Activated CD4-positive, alpha-beta T cell treated with anti-CD3 and anti-CD28 coated beads, Interleukin-2, amount 50 U/mL, for 16 hours (primary cell): ENCODE results near the gene TSPY10.
"Not testable (repeated sequence)": the region's sequence is repeated elsewhere in the genome, so short reads cannot be mapped to it uniquely, and the experiment has no call there.

ENCODE experiments used
- DNase-seq: peaks from one replicate; pipeline ENCODE4 v3.0.0-alpha.2; 2020

The TSPY10 gene, protein sequence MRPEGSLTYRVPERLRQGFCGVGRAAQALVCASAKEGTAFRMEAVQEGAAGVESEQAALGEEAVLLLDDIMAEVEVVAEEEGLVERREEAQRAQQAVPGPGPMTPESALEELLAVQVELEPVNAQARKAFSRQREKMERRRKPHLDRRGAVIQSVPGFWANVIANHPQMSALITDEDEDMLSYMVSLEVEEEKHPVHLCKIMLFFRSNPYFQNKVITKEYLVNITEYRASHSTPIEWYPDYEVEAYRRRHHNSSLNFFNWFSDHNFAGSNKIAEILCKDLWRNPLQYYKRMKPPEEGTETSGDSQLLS

DNA sequence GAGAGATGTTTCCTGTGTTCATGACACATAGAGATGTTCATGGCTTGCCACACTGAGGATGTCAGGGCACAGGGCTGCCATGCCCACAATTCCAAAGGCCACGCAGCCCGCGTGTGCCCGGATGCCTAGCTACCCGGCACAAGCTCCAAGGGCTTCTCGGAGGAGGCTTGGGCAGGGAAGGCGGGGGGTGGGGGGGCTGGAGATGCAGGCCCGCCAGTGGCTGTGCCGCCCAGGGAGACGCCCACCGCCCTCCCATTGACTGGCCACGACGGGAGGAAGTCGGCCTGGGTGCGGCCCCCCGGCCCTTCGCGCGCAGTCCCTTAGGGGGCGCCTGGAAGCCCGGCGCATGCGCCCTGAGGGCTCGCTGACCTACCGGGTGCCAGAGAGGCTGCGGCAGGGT, at the start of gene TSPY10:
Gene TSPY10, plus strand, starts transcription at position 301 of the 400 bp plus-strand sequence. Its CDS starts 46 bp downstream, at position 347.
- DNase-seq = not testable (repeated sequence)

DNA sequence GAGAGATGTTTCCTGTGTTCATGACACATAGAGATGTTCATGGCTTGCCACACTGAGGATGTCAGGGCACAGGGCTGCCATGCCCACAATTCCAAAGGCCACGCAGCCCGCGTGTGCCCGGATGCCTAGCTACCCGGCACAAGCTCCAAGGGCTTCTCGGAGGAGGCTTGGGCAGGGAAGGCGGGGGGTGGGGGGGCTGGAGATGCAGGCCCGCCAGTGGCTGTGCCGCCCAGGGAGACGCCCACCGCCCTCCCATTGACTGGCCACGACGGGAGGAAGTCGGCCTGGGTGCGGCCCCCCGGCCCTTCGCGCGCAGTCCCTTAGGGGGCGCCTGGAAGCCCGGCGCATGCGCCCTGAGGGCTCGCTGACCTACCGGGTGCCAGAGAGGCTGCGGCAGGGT, 40.7 kb upstream of the TSPY10 start, which contains the start of gene TSPY9:
Gene TSPY9, plus strand, starts transcription at position 301 of the 400 bp plus-strand sequence. Its CDS starts 46 bp downstream, at position 347.
- not testable (repeated sequence) for DNase-seq

DNA sequence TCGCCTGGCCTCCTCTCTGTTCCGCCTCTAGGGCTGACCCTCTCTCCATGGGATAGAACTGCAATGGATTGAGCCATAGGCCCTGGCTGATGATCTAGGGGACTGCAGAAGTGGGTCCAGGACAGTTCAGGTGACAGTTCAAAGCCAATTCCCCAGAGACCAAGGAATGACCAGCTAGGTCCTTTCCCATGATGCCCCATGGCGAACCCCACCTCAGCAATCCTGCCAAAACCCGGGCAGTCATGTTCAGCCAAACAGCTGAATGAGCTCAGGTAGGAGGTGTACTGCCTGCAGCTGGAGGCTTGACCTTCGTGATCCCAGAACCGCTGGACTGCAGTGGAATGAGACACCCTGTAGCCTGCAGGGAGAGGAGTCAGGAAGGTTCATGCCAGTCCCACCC, 23.3 kb upstream of the TSPY10 start:
- DNase-seq = not testable (repeated sequence)

DNA sequence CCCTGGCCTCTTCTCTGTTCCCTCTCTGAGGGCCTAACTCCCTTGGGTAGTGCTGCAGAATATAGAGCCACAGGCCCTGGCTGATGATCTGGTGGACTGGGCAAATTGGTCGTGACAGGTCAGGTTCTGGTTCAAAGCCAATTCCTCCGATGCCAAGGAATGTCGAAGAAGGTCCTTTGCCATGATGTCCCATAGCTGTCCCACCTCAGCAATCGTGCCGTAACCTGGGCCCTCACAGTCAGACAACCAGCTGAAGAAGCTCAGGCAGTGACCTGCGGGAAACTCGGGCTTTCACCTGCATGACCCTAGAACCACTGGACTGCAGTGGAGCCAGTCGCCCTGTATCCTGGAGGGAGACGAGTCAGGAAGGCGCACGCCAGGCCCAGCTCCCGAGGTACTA, 11.4 kb upstream of the TSPY10 start:
- DNase-seq = not testable (repeated sequence)
